NCI-H2196 treated with DMSO at 0.1 percent for 48 hours (cell line): Measurements from ENCODE around the gene TGFBI.

Experiments
- DNase-seq: peaks from one replicate; lab custom pipeline; 2025; ENCODE audit not compliant: unreplicated experiment; lab: John Stamatoyannopoulos, UW

The TGFBI gene

GRCh38 chr5:136086783-136087566 is 58.2 kb downstream of the TGFBI start:
- no peak for DNase-seq

- DNase-seq = no peak
These were observed 59.4 kb downstream of the TGFBI start for GRCh38 chr5:136087961-136088871.

- DNase-seq = no peak
These were observed 61.0 kb downstream of the TGFBI start for GRCh38 chr5:136089791-136090190.

GRCh38 chr5:136090319-136090718 is 61.5 kb downstream of the TGFBI start:
- DNase-seq = no peak

GRCh38 chr5:136094189-136094912 is 65.6 kb downstream of the TGFBI start:
- no peak for DNase-seq

- DNase-seq = peak; percentile 85
These were observed 66.3 kb downstream of the TGFBI start for GRCh38 chr5:136094913-136095641.

GRCh38 chr5:136098176-136098575 is 69.4 kb downstream of the TGFBI start:
- no peak for DNase-seq

GRCh38 chr5:136099870-136100269 is 71.1 kb downstream of the TGFBI start:
- no peak for DNase-seq

GRCh38 chr5:136101884-136102283 is 73.1 kb downstream of the TGFBI start:
- DNase-seq = no peak

GRCh38 chr5:136103118-136103517 is 74.3 kb downstream of the TGFBI start:
- DNase-seq = no peak

GRCh38 chr5:136104306-136104965 is 75.6 kb downstream of the TGFBI start:
- DNase-seq = no peak

- no peak for DNase-seq
These were observed 77.7 kb downstream of the TGFBI start for GRCh38 chr5:136106351-136107031.

- DNase-seq = no peak
These were observed 79.4 kb downstream of the TGFBI start for GRCh38 chr5:136108180-136108611.

- DNase-seq = no peak
These were observed 80.0 kb downstream of the TGFBI start for GRCh38 chr5:136108766-136109165.

- DNase-seq = no peak
These were observed 80.8 kb downstream of the TGFBI start for GRCh38 chr5:136109453-136110135.
